ENCODE data around the gene YTHDF2. TPM values are rescaled to one million over a fixed set of nuclear protein-coding genes. Genes with fewer than 3 reads are reported as not detected.
"Not testable (repeated sequence)": the region's sequence is repeated elsewhere in the genome, so short reads cannot be mapped to it uniquely, and the experiment has no call there.

The YTHDF2 gene
- total RNA-seq, 2 donors from 2014 or later = 31.5 to 37.8 TPM

DNA sequence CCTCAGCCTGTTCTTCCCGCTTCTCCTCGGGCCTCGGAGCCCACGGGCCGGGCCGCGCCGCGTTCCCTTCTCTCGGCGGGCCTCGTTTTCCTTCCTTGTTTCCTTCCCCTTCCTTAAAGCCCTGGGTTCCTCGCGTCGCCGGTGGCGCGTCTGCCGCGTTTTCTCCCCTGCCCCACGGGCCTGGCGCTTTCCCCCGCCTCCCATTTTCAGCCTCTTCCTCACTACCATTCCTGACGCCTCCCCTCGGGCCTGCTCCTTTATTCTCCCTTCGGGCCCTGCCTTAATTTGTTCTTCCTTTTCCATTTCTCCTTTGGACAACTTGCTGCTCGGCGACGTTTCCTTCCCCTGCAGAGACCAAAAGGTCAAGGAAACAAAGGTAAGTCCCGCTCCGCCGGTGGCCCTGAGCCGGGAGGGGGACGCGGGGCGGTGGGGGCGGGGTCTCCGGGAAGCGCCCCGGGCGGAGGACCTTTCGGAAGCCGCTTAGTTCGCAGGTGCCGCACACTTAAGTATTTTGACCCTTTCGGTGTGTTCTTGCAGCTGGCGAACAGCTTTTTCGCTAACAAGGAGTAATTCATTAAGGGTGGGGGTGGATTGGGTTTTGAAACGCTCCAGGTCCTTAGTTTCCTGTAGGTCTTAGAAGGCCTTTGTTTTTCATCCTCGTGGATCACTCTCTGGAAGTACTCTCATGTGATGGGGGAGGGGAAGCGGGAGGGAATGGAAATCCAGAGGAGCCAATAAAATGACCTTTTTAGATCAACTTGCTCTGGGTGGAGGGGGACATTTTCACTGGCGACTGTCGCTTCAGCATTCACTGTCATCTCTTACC, 780 bp downstream of the YTHDF2 start:
- H3K4me3 ChIP-seq = peak overlapping the region; percentile 71 to 89
- no peak for DNase-seq (ENCODE audit: low spot score)
- peak overlapping the region; percentile 87 to 91 for H3K27ac ChIP-seq
- peaks cover 0 to 43% of the 10 kb centered on the region in 2 donors for H3K4me1 ChIP-seq
- peaks cover 39% of the 10 kb centered on the region for H3K36me3 ChIP-seq
- TF ChIP-seq, protein P1, sequence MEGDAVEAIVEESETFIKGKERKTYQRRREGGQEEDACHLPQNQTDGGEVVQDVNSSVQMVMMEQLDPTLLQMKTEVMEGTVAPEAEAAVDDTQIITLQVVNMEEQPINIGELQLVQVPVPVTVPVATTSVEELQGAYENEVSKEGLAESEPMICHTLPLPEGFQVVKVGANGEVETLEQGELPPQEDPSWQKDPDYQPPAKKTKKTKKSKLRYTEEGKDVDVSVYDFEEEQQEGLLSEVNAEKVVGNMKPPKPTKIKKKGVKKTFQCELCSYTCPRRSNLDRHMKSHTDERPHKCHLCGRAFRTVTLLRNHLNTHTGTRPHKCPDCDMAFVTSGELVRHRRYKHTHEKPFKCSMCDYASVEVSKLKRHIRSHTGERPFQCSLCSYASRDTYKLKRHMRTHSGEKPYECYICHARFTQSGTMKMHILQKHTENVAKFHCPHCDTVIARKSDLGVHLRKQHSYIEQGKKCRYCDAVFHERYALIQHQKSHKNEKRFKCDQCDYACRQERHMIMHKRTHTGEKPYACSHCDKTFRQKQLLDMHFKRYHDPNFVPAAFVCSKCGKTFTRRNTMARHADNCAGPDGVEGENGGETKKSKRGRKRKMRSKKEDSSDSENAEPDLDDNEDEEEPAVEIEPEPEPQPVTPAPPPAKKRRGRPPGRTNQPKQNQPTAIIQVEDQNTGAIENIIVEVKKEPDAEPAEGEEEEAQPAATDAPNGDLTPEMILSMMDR (IDR thresholded peaks at IDR 0.05) = peak in 1 of 2 donors; percentile 7
- H3K27me3 ChIP-seq = no peaks in the 10 kb centered on the region
- H3K9me3 ChIP-seq = no peaks in the 10 kb centered on the region

DNA sequence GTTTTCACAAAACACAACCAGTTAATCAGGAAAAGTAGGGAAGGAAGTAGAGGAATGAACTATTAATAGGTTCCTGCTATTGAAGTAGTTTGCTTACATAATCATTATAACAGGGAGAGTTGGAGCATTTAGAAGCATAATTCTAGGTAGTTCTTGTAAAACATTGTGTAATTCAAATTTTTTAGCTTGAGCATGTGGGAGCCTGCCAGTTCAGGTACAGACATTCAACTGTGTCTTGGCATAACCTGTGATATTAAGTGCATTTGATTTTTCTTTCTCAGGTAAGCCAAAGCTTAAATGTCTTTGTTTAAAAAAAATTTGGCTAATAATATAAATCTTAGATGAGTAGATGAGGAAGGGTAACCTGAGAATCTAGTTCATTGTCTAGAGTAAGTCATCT, 3.4 kb downstream of the YTHDF2 start:
- DNase-seq (ENCODE audit: low spot score) = no peak
- TF ChIP-seq, protein P1 (IDR thresholded peaks at IDR 0.05) = no peak
- H3K4me1 ChIP-seq = peaks cover 0 to 54% of the 10 kb centered on the region in 2 donors
- no peaks in the 10 kb centered on the region for H3K27me3 ChIP-seq
- no peaks in the 10 kb centered on the region for H3K9me3 ChIP-seq
- no peak overlapping the region for H3K27ac ChIP-seq
- peaks cover 65% of the 10 kb centered on the region for H3K36me3 ChIP-seq
- H3K4me3 ChIP-seq = no peak overlapping the region

GRCh38 chr1:28744184-28744583, 7.4 kb downstream of the YTHDF2 start:
- TF ChIP-seq, protein P1 (IDR thresholded peaks at IDR 0.05) = no peak
- Histone ChIP-seq H3K36me3 (peaks cover 58% of the 10 kb centered on the region), H3K4me1 (peaks cover 0 to 67% of the 10 kb centered on the region in 2 donors), H3K27me3 (no peaks in the 10 kb centered on the region), H3K9me3 (no peaks in the 10 kb centered on the region), H3K27ac (no peak overlapping the region), H3K4me3 (no peak overlapping the region)
- no peak for DNase-seq (ENCODE audit: low spot score)

- TF ChIP-seq, protein P1 (IDR thresholded peaks at IDR 0.05) = no peak
- no peak for DNase-seq (ENCODE audit: low spot score)
- Histone ChIP-seq H3K4me1 (peaks cover 0 to 62% of the 10 kb centered on the region in 2 donors), H3K9me3 (no peaks in the 10 kb centered on the region), H3K36me3 (peaks cover 47% of the 10 kb centered on the region), H3K4me3 (no peak overlapping the region), H3K27me3 (no peaks in the 10 kb centered on the region), H3K27ac (no peak overlapping the region)
These were observed 9.0 kb downstream of the YTHDF2 start for GRCh38 chr1:28745653-28746173.

- H3K27ac ChIP-seq = no peak overlapping the region
- peaks cover under 1% of the 10 kb centered on the region for H3K36me3 ChIP-seq
- peaks cover 0 to 78% of the 10 kb centered on the region in 2 donors for H3K4me1 ChIP-seq
- no peak for DNase-seq (ENCODE audit: low spot score)
- TF ChIP-seq, protein P1 (IDR thresholded peaks at IDR 0.05) = no peak
- no peak overlapping the region for H3K4me3 ChIP-seq
- H3K9me3 ChIP-seq = no peaks in the 10 kb centered on the region
- no peaks in the 10 kb centered on the region for H3K27me3 ChIP-seq
These were observed 13.6 kb downstream of the YTHDF2 start for GRCh38 chr1:28750330-28750729.

DNA sequence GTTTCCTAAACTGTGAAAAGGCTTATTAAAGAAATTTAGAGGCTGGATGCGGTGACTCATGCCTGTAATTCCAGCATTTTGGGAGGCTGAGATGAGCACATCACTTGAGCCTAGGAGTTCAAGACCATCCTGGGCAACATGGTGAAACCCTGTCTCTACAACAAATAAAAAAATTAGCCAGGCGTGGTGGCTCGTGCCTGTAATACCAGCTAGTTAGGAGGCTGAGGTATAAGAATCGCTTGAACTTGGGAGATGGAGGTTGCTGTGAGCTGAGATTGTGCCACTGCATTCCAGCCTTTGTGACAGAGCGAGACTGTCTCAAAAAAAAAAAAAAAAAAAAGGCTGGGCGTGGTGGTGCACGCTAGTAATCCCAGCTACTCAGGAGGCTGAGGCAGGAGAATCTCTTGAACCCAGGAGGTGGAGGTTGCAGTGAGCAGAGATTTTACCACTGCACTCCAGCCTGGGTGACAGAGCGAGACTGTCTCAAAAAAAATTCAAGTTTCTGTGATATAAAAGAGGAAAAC, 14.1 kb downstream of the YTHDF2 start:
- H3K36me3 ChIP-seq; H3K4me3 ChIP-seq; H3K27ac ChIP-seq; DNase-seq (ENCODE audit: low spot score); H3K9me3 ChIP-seq; H3K27me3 ChIP-seq: not testable (repeated sequence)
- H3K4me1 ChIP-seq = peaks cover 0 to 78% of the 10 kb centered on the region in 2 donors
